OCI-LY7 (cell line): ENCODE results near the gene ACER3. TPM values are rescaled to one million over a fixed set of nuclear protein-coding genes. Genes with fewer than 3 reads are reported as not detected.

Experiments
- BruUV-seq: library from RNA; stranded (reverse); fragments of 400-500 nt; replicated peaks from 2 replicates; lab custom pipeline; 2021; lab: Mats Ljungman, UMichigan
- CTCF ChIA-PET: fragments of 300-600 bp; sonication (Branson Sonifier 250); formaldehyde crosslinking; loops from one replicate; lab custom pipeline; 2022; ENCODE audit warnings: antibody characterized with exemption; ENCODE audit not compliant: unreplicated experiment; lab: Charles Lee
- POLR2A ChIA-PET: fragments of 300-600 bp; sonication (Branson Sonifier 250); formaldehyde crosslinking; loops from one replicate; lab custom pipeline; 2022; ENCODE audit warnings: antibody characterized with exemption; lab: Charles Lee
- DNase-seq: peaks from one replicate; pipeline ENCODE4 v3.0.0-alpha.2; 2015; ENCODE audit warnings: low spot score
- H2AFZ ChIP-seq: fragments of 200-600 bp; sonication (generic), shearing (Covaris generic); 2 replicates; pipeline ENCODE4 v1.6.1; 2014; ENCODE audit warnings: mild to moderate bottlenecking, antibody characterized with exemption, low read length, moderate library complexity
- H3K27ac ChIP-seq: fragments of 200-600 bp; sonication (generic); 2 replicates; pipeline ENCODE4 v1.5.1; 2014; ENCODE audit warnings: mixed run types, low read depth, mild to moderate bottlenecking, moderate library complexity, low read length, inconsistent platforms; ENCODE audit not compliant: poor library complexity, severe bottlenecking
- H3K36me3 ChIP-seq: fragments of 200-600 bp; sonication (generic); 2 replicates; pipeline ENCODE4 v1.6.1; 2014; ENCODE audit warnings: mild to moderate bottlenecking, antibody characterized with exemption, low read length, moderate library complexity, mixed read lengths; ENCODE audit not compliant: insufficient read depth
- H3K4me1 ChIP-seq: fragments of 200-600 bp; sonication (generic); 2 replicates; pipeline ENCODE4 v1.5.1; 2014; ENCODE audit warnings: mild to moderate bottlenecking, low read length; ENCODE audit not compliant: insufficient read depth, poor library complexity, severe bottlenecking
- H3K4me2 ChIP-seq: fragments of 200-600 bp; sonication (generic); 2 replicates; pipeline ENCODE4 v1.6.1; 2014; ENCODE audit warnings: mild to moderate bottlenecking, low read length
- H3K4me3 ChIP-seq: fragments of 200-600 bp; sonication (generic); 2 replicates; pipeline ENCODE4 v1.5.1; 2014; ENCODE audit warnings: mild to moderate bottlenecking, low read depth, low read length; ENCODE audit not compliant: poor library complexity, severe bottlenecking
- H3K79me2 ChIP-seq: fragments of 200-600 bp; sonication (generic); 2 replicates; pipeline ENCODE4 v1.6.1; 2016; ENCODE audit warnings: low read depth, mild to moderate bottlenecking, low read length, moderate library complexity, mixed read lengths; ENCODE audit not compliant: insufficient read depth
- H3K9me2 ChIP-seq: fragments of 200-600 bp; sonication (generic); 2 replicates; pipeline ENCODE4 v1.6.1; 2016; ENCODE audit warnings: mild to moderate bottlenecking, low read length, mixed read lengths; ENCODE audit not compliant: insufficient read depth
- H3K9me3 ChIP-seq: fragments of 200-600 bp; sonication (generic); 2 replicates; pipeline ENCODE4 v1.6.1; 2014; ENCODE audit warnings: mild to moderate bottlenecking, mixed run types, low read length, mixed read lengths
- H4K20me1 ChIP-seq: fragments of 200-600 bp; sonication (generic); 2 replicates; pipeline ENCODE4 v1.6.1; 2014; ENCODE audit warnings: mild to moderate bottlenecking, antibody characterized with exemption, low read length, moderate library complexity, mixed read lengths; ENCODE audit not compliant: insufficient read depth
- EZH2phosphoT487 ChIP-seq: fragments of 200-600 bp; sonication (generic); IDR thresholded peaks from 2 replicates; pipeline ENCODE4 v1.6.1; 2018; ENCODE audit warnings: low read depth, borderline replicate concordance, mild to moderate bottlenecking, mixed run types, antibody characterized with exemption, low read length, moderate library complexity, mixed read lengths
- intact Hi-C: fragments of 100-400 bp; cut with micrococcal nuclease; formaldehyde crosslinking; loops from one replicate; pipeline ENCODE4 v1.10.0; 2022; ENCODE audit not compliant: unreplicated experiment
- total RNA-seq, 2 experiments: library from RNA; depleted of rRNA in 1 of 2; stranded (reverse); fragments of >200 nt in 1 of 2; shearing (Covaris generic) in 1 of 2; gene quantifications; 2 replicates each; pipeline ENCODE4 v1.2.3, GENCODE V29; 2014 to 2022
- TF ChIP-seq, protein P1 (sequence below): fragments of 200-600 bp; sonication (generic); conservative IDR thresholded peaks from 2 replicates; pipeline ENCODE4 v1.5.1; 2014; ENCODE audit warnings: mild to moderate bottlenecking, antibody characterized with exemption, low read length, moderate library complexity, mixed read lengths

ACER3 gene
- total RNA-seq, 2 experiments from 2014 or later: 3.0 to 12.2 TPM

DNA sequence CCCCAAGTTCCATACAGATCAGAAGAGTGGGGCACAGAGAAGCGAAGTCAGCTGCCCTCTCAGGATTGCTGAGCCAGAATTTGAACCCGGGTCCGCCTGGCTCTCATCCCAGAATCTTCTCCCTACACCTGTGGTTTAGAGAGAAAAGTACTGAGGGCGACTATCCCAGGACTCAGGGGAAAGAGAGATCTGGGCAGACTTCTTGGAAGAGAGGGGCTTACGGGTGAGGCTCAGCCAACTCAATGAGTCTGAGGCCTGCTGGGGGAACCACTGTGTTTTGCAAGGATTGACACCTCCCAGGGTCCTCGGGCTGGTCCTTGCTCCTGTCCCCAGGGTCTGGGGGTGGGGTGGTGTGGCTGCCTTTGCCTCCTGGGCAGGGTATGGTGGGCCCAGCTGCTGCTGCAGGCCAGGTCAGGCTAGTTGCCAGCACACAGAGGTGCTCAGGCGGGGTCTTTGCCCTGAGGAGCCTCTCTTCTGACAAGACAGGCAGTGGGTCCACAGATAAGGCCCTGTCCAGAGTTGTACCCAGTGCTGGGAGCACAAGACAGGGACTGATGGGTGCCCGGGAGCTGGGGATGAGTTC lies 207.2 kb downstream of the ACER3 start:
- no TSS peak for BruUV-seq
- Histone ChIP-seq H3K79me2 (no peaks in the 10 kb centered on the region), H3K36me3 (no peaks in the 10 kb centered on the region), H3K9me3 (no peaks in the 10 kb centered on the region), H3K4me1 (peaks cover 9% of the 10 kb centered on the region), H4K20me1 (no peaks in the 10 kb centered on the region), H3K27ac (no peak overlapping the region), H2AFZ (no peak overlapping the region), H3K9me2 (no peaks in the 10 kb centered on the region), H3K4me3 (no peak overlapping the region), H3K4me2 (no peak overlapping the region)
- TF ChIP-seq, protein P1, sequence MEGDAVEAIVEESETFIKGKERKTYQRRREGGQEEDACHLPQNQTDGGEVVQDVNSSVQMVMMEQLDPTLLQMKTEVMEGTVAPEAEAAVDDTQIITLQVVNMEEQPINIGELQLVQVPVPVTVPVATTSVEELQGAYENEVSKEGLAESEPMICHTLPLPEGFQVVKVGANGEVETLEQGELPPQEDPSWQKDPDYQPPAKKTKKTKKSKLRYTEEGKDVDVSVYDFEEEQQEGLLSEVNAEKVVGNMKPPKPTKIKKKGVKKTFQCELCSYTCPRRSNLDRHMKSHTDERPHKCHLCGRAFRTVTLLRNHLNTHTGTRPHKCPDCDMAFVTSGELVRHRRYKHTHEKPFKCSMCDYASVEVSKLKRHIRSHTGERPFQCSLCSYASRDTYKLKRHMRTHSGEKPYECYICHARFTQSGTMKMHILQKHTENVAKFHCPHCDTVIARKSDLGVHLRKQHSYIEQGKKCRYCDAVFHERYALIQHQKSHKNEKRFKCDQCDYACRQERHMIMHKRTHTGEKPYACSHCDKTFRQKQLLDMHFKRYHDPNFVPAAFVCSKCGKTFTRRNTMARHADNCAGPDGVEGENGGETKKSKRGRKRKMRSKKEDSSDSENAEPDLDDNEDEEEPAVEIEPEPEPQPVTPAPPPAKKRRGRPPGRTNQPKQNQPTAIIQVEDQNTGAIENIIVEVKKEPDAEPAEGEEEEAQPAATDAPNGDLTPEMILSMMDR: no peak
- CTCF ChIA-PET: no interaction called here
- intact Hi-C loops: no loop called here
- no peak for DNase-seq
- POLR2A ChIA-PET: no interaction called here

DNA sequence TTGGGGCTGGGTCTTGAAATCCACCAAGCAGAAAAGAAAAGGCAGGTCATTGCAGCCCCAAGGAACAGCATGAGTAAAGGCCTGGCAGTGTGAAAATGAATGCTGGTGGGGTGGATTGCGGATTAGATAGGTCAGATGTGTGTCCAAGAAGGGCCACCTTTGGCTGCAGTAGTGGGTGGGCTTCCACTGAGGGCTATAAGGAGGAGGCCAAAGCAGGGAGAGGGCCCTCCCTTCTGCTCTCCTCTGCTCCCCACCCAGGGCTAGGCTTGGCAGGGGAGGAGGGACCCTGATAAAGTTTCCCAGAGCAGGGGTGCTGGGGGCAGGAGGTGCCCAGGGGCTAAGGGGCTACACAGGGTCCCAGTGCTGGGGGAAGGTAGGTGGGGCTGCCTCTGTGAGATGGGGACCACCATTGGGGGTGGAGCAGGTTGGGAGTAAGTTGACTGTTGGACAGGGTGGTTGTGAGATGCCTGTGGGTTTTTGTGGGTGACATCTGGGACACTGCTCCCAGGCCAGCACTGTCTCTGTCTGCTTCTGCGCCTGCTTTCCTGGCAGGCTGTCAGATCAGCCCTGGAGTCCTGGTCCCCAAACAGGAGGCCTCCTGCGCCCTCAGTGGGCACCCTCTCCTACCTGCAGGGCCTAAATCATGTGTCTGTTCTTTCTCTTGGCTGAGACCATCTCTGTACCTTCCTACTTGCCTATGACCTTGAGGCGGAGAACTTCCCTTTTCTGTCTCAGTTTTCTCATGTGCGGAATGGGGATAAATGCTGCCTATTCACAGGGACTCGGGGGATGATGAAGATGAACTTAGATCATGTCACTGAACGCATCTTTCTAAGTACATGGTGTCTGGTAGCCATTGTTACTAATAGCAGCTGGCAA lies 208.0 kb downstream of the ACER3 start:
- intact Hi-C loops: no loop called here
- BruUV-seq: no TSS peak
- Histone ChIP-seq H3K4me3 (no peak overlapping the region), H3K36me3 (no peaks in the 10 kb centered on the region), H2AFZ (no peak overlapping the region), H3K4me2 (no peak overlapping the region), H3K27ac (no peak overlapping the region), H3K9me2 (no peaks in the 10 kb centered on the region), H3K4me1 (peaks cover 9% of the 10 kb centered on the region), H3K9me3 (no peaks in the 10 kb centered on the region), H4K20me1 (no peaks in the 10 kb centered on the region), H3K79me2 (no peaks in the 10 kb centered on the region)
- ChIA-PET CTCF (no interaction called here), POLR2A (no interaction called here)
- TF ChIP-seq, protein P1: no peak
- no peak for TF ChIP-seq EZH2phosphoT487
- no peak for DNase-seq
